Mononuclear cell (primary cell): Measurements from ENCODE around the gene PDHA1. TPM values are rescaled to one million over a fixed set of nuclear protein-coding genes. Genes with fewer than 3 reads are reported as not detected.

ENCODE experiments used
- H3K27me3 ChIP-seq: 2 replicates; pipeline ENCODE4 v1.6.0; 2011; ENCODE audit warnings: low read length, control low read depth; ENCODE audit not compliant: insufficient read depth
- H3K4me1 ChIP-seq: 2 replicates; pipeline ENCODE4 v1.5.1; 2011; ENCODE audit warnings: mild to moderate bottlenecking, low read length, control low read depth; ENCODE audit not compliant: insufficient read depth
- H3K4me3 ChIP-seq: 2 replicates; pipeline ENCODE4 v1.5.1; 2011; ENCODE audit warnings: mild to moderate bottlenecking, low read length, moderate library complexity
- H3K9me3 ChIP-seq: 2 replicates; pipeline ENCODE4 v1.5.1; 2011; ENCODE audit warnings: low read depth, mild to moderate bottlenecking, control low read depth, low read length
- total RNA-seq: library from RNA; depleted of rRNA; stranded (reverse); fragments of >200 nt; gene quantifications from one replicate; pipeline ENCODE4 v1.2.3, GENCODE V29; 2012

PDHA1 gene
- 20.9 TPM for total RNA-seq

DNA sequence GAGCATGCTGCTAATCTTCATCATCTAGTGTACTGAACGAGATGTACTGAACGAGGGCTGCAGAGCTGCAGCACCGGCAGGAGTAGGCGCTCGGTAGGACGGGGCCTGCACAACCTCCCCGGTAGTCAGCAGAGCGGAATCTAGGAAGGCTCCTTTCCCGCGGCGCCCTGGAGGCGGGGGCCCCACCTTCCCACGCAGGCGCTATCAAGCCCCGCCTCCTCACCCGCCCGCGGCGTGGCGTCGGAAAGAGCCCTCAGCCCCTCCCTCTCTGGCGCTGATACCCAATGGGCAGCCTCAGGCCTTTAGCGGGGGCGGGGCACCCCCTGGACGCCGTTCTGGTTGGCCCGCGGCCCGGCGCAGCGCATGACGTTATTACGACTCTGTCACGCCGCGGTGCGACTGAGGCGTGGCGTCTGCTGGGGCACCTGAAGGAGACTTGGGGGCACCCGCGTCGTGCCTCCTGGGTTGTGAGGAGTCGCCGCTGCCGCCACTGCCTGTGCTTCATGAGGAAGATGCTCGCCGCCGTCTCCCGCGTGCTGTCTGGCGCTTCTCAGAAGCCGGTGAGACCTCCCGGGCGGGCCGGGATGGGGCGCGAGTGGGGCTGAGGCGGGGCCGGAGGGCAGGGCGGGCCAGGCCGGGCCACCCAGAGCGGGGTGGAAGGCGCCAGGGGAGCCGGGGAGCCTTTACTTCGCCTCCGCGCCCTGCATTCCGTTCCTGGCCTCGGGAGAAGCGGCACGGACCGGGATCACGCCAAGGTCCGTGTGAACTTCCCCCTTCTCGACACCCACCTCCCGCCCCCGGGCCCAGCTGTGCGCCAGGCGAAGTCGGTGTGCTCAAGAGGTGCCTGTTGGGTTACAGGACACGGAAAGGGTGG, at the start of gene PDHA1:
PDHA1 (plus strand) TSS at position 393 of the 874 bp plus-strand sequence; CDS start at position 504, 111 bp downstream.
- peak within 1 kb of the TSS; percentile 60 for H3K4me3 ChIP-seq
- H3K4me1 ChIP-seq: peaks cover 28% of the 10 kb centered on the region
- H3K9me3 ChIP-seq: no peaks in the 10 kb centered on the region
- H3K27me3 ChIP-seq: no peaks in the 10 kb centered on the region

DNA sequence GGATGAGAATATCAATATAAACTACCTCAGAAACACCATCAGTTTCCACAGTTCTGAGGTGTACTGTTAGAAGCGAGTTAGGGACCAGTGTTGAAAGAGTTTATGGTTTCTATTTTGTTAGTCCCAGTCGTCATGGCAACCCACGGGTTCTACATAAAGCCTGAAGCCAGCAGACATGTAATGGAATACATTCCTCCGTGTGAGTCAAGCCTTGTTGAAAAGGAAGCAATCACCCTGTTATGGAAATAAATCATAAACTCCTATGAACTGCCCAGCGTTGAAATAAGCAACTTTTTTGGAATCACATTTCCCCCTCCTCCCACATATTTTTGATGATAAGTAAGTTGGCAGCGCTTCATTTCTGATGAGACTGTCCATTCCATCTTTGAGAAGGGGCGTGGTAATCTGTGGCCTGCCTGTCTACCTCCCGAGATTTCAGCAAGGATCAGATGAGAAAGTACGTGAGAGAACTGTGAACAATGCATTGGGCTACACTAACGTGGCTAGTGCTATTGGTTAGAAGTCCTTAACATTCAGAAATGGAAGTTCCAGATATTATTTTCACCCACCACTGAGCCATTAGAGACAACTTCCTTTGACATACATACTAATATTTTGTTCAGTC, 40.4 kb upstream of the PDHA1 start:
- Histone ChIP-seq H3K9me3 (no peaks in the 10 kb centered on the region), H3K4me1 (no peaks in the 10 kb centered on the region), H3K4me3 (no peak overlapping the region), H3K27me3 (no peaks in the 10 kb centered on the region)

DNA sequence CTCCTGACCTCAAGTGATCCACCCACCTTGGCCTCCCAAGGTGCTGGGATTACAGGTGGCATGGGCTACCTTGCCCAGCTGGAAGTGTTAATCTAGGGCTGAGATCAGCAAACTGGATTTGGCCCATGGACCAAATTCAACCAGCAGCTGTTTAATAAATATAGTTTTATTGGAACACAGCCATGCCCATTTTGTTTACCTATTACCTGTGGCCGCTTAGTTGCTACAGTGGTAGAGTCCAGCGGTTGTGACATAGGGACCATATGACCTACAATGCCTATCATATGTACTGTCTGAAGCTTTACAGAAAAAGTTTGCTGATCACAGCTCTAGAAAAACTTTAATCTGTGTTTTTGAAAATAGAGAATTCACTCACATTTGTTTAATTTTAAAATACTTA, 17.2 kb upstream of the PDHA1 start:
- Histone ChIP-seq H3K9me3 (no peaks in the 10 kb centered on the region), H3K4me3 (no peak overlapping the region), H3K27me3 (no peaks in the 10 kb centered on the region), H3K4me1 (no peaks in the 10 kb centered on the region)

DNA sequence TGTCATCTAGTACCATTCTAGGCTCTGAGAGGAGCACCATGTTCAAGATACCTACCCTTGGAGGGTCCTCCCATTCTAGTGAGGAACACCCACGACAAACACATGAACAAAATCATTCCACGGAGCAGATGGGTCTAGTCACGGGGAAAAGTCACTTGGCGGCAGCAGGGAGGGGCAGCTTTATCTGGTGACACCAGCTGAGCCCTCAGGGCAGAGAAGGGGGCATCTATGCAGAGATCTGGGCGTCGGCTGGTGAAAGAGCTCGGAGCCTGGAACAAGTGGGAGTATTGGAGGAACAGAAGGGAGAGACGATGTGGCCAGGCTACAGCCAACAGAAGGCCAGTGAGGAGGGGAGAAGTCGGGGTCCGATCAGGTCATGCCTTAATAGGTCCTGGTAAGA, 11.9 kb upstream of the PDHA1 start:
- H3K9me3 ChIP-seq: no peaks in the 10 kb centered on the region
- no peaks in the 10 kb centered on the region for H3K4me1 ChIP-seq
- H3K4me3 ChIP-seq: no peak overlapping the region
- no peaks in the 10 kb centered on the region for H3K27me3 ChIP-seq

DNA sequence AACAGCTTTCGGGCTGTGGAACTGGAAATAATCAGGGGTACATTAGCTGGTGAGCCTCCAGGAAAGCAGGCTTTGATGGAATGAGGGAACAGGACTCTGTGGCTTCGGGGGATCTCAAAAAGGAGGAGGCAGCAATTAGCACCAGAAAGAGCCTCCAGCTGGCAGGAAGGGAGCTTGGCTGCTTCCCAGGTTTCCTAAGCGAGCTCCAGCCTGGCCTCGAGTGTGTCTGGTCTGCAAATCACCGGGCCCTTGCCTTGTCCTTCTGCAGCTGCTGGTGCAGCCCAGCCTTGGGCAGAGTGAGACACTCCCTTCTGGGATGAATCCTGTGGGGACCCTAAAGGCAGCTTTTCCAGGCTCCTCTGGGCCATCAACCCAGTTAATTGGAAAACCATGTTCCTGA, 10.7 kb upstream of the PDHA1 start:
- Histone ChIP-seq H3K9me3 (no peaks in the 10 kb centered on the region), H3K4me1 (no peaks in the 10 kb centered on the region), H3K27me3 (no peaks in the 10 kb centered on the region), H3K4me3 (no peak overlapping the region)

DNA sequence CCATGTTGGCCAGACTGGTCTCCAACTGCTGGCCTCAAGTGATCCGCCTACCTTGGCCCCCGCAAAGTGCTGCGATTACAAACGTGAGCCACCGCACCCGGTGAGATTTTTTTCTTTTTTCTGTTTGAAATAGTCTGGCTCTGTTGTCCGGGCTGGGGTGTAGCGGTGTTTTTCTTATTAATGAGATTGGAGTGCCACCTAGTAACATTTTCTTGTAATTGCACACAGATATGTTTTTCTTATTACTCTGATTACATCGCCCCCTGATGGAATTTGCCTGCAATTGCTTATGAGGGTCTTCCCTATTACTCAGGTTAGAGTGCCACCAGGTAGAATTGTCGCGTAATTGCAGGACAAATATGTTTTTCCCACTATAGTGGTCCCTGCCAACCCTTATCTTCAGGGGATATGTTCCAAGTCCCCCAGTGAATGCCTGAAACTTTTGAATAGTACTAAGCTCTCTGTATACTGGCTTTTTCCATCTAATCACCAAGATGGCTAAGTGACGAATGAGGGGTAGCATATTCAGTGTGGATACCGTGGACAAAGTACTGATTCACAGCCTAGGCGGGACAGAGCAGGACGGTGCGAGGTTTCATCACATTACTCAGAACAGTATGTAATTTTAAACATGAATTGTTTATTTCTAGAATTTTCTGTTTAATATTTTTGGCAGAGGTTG, 8.6 kb upstream of the PDHA1 start:
- Histone ChIP-seq H3K27me3 (no peaks in the 10 kb centered on the region), H3K4me3 (no peak overlapping the region), H3K4me1 (no peaks in the 10 kb centered on the region), H3K9me3 (no peaks in the 10 kb centered on the region)

DNA sequence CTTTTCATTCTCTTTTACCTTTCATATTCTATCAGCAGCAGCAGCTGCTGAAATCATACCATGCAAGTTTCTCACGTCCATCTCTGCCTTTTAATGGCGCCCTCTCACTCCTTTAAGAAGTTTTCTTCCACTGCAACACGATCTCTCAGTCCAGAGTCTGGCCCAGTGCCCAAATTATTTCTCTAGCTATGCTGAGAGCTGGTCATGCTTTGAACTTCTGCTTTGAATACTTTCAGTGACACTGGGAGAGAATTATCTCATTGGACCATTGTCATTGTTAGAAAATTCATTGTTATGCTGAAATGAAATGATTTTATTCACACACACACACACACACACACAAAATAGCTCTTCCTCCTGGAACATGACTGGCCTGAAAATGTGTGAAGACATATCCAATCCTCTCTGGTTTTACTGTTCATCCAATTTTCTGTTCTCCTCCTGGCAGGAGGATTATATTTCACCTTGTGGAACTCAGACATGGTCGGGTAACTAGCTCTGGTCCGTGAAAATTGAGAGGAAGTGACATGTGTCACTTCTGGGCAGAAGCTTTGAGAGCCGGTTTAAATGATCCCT, 1.3 kb upstream of the PDHA1 start:
- no peaks in the 10 kb centered on the region for H3K27me3 ChIP-seq
- H3K9me3 ChIP-seq: no peaks in the 10 kb centered on the region
- no peak overlapping the region for H3K4me3 ChIP-seq
- peaks cover 28% of the 10 kb centered on the region for H3K4me1 ChIP-seq

DNA sequence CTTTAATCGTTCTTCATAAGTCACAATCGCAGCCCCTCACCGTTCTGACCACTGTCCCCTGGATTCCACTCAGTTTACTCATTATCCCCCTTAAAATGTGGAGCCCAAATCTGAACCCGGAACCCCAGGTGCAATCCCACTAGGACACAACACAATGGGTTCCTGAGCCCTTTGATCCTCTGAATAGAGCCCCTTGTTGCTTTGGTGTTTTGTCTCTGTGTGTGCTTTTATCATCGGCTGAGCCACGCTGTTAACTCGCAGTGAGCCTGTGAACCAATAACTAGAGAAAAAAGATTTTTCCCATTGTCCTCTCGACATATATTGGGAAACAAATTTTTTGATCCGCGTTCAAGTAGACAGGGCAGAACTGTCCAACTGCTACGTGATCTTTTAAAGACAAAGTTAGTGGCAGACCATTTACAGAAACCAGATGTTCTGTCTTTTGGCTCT, 617 bp upstream of the PDHA1 start:
- H3K4me1 ChIP-seq: peaks cover 28% of the 10 kb centered on the region
- no peaks in the 10 kb centered on the region for H3K9me3 ChIP-seq
- peak overlapping the region; percentile 60 for H3K4me3 ChIP-seq
- no peaks in the 10 kb centered on the region for H3K27me3 ChIP-seq

DNA sequence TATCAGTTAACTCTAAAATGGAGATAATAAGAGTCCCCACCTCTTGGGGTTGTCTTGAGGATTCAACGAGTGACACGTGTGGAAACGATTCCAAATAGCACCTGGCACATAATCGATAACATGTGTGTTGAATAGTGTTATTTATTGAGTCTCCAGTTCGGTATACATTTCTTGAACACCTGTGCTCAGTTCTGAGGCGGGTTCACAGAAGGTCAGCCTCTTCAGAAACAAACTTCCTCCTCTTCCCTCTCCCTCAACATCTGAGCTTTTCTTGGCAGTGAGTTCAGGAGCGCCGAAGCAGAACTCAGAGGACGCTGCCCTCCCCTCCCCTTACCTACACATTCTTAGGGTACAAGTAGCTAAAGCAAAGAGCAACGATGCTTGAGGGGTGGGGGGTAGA, 934 bp downstream of the PDHA1 start:
- no peaks in the 10 kb centered on the region for H3K9me3 ChIP-seq
- H3K4me1 ChIP-seq: peaks cover 28% of the 10 kb centered on the region
- H3K4me3 ChIP-seq: peak overlapping the region; percentile 60
- no peaks in the 10 kb centered on the region for H3K27me3 ChIP-seq

DNA sequence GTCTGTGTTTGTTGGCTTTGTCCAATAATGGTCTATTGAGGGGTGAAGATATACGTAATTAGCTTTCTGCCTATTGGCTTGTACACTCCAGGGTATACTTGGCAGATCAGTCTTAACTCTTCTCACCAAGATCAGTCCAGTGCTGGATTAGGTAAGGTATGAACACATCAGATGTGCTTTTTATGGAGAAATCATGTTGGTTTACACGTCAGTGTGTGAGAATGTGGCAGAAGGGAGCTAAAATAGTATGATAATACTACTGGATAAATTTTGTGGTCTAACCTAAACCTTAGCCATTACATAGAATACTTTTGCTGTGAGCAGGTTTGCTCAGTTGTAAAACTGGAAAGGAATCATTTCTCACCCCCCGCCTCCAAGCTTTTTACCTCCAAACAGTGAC, 4.2 kb downstream of the PDHA1 start:
- Histone ChIP-seq H3K27me3 (no peaks in the 10 kb centered on the region), H3K4me1 (peaks cover 34% of the 10 kb centered on the region), H3K9me3 (no peaks in the 10 kb centered on the region), H3K4me3 (no peak overlapping the region)

DNA sequence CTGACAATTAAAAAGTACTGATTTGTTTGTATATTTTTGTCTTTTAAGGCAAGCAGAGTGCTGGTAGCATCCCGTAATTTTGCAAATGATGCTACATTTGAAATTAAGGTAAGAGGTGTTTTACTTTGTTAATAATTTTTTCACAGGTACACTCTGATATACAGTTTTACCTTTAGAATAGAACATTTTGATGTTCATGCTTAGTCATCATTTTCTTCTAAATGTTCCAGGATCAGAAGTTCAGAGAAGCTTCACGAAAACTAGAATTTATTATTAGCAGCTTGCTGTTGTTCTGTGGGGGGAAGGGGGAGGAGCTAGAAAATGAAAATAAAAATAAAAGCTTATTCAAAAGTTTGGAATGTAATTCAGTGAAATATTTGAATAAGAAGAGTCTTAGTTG, 5.5 kb downstream of the PDHA1 start:
- Histone ChIP-seq H3K4me3 (no peak overlapping the region), H3K9me3 (no peaks in the 10 kb centered on the region), H3K4me1 (peaks cover 28% of the 10 kb centered on the region), H3K27me3 (no peaks in the 10 kb centered on the region)

DNA sequence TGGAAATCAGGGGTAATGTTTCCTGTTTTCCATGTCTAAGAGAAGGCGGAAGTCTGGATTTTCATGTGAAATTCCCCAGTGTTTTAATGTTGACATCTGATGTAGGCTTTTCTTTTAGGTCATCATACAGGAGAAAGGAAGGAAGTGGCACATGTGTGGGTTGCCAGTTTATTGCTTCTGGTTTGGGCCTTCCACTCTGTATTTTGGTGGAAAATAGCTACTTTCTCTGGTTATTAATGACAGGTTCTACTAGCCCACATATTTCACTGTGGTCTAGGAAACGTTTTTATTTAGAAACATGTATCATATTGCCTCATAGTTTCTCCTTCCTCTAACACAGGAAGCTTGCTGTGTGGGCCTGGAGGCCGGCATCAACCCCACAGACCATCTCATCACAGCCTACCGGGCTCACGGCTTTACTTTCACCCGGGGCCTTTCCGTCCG, 7.2 kb downstream of the PDHA1 start:
- H3K4me1 ChIP-seq: peaks cover 14% of the 10 kb centered on the region
- H3K4me3 ChIP-seq: no peak overlapping the region
- no peaks in the 10 kb centered on the region for H3K9me3 ChIP-seq
- no peaks in the 10 kb centered on the region for H3K27me3 ChIP-seq

DNA sequence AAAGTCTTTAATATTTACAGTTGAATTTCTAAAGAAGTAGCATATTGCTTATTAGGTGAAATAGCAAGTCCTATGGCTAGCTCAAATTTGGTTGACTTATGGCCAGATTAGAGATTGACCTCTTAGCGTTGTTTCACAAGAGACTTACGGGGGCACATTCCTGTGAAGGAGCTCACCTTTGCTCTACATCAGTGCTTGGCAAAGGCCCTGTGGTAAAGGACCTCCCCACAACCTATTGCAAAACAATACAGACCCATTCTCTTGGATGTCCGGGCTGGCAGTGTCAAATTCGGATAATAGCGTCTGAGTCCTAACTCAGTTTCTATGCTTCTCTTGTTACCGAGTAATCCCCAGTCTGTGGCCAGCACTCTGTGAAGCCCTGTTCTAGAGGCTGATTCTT, 10.9 kb downstream of the PDHA1 start:
- H3K9me3 ChIP-seq: no peaks in the 10 kb centered on the region

DNA sequence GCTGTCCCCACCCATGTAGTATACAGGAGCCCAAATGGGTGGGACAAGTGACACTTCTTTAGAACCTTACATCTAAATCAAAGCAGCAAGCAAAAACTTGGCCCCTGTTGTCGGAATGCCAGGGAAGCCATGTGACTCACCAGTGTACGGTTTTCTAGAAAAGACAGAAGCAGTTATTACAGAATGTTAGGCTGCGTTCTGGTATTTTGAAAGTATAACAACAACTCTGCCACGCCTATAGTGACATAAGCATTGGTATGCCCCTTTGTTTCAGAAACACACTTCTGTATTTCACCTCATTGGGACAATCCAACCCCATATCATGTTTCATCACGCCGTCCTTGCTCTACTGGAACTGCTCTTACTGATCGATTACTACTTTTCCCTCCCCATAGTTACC, 14.8 kb downstream of the PDHA1 start:
- no peak overlapping the region for H3K4me3 ChIP-seq
- no peaks in the 10 kb centered on the region for H3K27me3 ChIP-seq
- no peaks in the 10 kb centered on the region for H3K4me1 ChIP-seq
- H3K9me3 ChIP-seq: no peaks in the 10 kb centered on the region

More for the DNA sequence above, 10.9 kb downstream of the PDHA1 start:
- H3K4me1 ChIP-seq: peaks cover 14% of the 10 kb centered on the region
- no peaks in the 10 kb centered on the region for H3K27me3 ChIP-seq
- no peak overlapping the region for H3K4me3 ChIP-seq

DNA sequence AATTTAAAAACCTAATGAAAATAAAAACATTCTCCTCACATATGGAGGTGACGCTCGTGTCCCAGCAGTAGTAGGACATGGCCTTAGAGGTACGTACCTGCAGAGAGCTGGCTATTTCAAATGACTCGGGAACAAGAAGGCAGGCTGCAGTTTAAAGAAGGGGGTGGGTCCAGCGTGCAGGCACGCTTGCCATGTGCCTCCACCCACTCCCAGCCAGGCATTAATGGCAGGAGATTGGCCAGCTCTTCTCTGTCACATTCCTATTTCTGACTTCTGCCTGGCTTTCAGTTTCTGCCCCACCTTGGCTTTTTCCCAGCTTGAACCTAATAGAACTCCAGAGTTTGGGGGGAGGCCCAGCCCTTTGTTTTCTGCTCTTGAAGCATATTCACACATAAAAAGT, 17.2 kb downstream of the PDHA1 start:
- Histone ChIP-seq H3K4me3 (no peak overlapping the region), H3K9me3 (no peaks in the 10 kb centered on the region), H3K27me3 (no peaks in the 10 kb centered on the region), H3K4me1 (no peaks in the 10 kb centered on the region)
